Ishikawa (cell line): ENCODE results near the gene DACT2.

ENCODE experiments used
- CEBPB ChIP-seq: IDR thresholded peaks from 2 replicates; pipeline ENCODE4 v1.6.1; 2012
- EP300 ChIP-seq: IDR thresholded peaks from 2 replicates; pipeline ENCODE4 v1.6.1; 2012; ENCODE audit warnings: borderline replicate concordance
- FOXM1 ChIP-seq: IDR thresholded peaks from 2 replicates; pipeline ENCODE4 v1.6.1; 2012; ENCODE audit warnings: low read depth, borderline replicate concordance
- NFIC ChIP-seq: IDR thresholded peaks from 2 replicates; pipeline ENCODE4 v1.6.1; 2012
- RAD21 ChIP-seq: IDR thresholded peaks from 2 replicates; pipeline ENCODE4 v1.6.1; 2012; ENCODE audit warnings: low read depth
- REST ChIP-seq: IDR thresholded peaks from 2 replicates; pipeline ENCODE4 v1.6.1; 2012; ENCODE audit warnings: low read depth, mild to moderate bottlenecking
- TAF1 ChIP-seq: IDR thresholded peaks from 2 replicates; pipeline ENCODE4 v1.6.1; 2012; ENCODE audit warnings: low read depth, mild to moderate bottlenecking
- TCF12 ChIP-seq: IDR thresholded peaks from 2 replicates; pipeline ENCODE4 v1.6.1; 2012; ENCODE audit warnings: low read depth
- YY1 ChIP-seq: IDR thresholded peaks from 2 replicates; pipeline ENCODE4 v1.6.1; 2012; ENCODE audit warnings: low read depth
- ZBTB7A ChIP-seq: IDR thresholded peaks from 2 replicates; pipeline ENCODE4 v1.6.1; 2012; ENCODE audit warnings: low read depth
- TF ChIP-seq, protein P1 (sequence below): IDR thresholded peaks from 2 replicates; pipeline ENCODE4 v1.6.1; 2012

DNA sequence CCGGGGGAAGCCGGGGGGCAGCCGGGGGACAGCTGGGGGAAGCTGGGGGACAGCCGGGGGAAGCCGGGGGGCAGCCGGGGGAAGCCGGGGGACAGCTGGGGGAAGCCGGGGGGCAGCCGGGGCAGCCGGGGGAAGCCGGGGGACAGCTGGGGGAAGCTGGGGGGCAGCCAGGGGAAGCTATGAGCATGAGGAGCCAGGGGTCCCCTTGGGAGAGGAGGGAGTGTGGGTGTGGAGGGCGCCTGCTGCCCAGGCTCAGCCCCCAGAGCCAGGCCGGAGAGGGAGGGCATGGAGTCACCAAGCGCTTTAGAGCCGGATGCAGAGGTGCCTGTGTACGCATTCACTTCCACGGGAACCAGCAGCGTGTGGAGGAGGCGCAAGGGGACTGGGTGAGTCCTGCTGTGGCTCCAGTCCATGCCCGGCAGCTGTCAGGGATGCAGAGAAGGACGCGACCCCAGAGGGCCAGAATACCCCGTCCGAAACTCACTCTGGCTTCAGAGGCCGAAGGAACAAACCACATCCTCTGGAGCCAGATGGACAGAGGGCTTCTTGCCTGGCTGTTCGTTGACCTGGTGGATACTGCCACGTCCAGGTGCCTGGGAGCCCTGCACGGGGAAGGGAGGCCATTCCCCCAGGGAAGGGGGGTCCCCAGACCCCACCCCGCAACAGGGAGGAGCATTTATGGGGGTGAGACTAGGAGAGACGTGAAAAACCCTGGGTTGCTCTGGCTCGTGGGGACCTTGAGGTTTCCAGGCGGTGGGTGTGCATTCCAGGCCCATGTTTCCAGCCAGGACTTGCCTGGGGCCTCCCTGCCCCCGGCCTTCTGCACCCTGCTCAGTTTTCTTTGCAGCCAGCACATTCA is 26.5 kb upstream of the DACT2 start:
- no peak for TF ChIP-seq REST
- TF ChIP-seq EP300, result no peak
- no peak for TF ChIP-seq TAF1
- no peak for TF ChIP-seq NFIC
- TF ChIP-seq YY1, result no peak
- TF ChIP-seq RAD21, result no peak
- no peak for TF ChIP-seq ZBTB7A
- TF ChIP-seq FOXM1, result no peak
- TF ChIP-seq CEBPB, result no peak
- TF ChIP-seq, protein P1, sequence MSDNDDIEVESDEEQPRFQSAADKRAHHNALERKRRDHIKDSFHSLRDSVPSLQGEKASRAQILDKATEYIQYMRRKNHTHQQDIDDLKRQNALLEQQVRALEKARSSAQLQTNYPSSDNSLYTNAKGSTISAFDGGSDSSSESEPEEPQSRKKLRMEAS, result no peak
- no peak for TF ChIP-seq TCF12
